SIG-M5 (cell line): ENCODE data around the gene ZFAND2A.
"Not testable (repeated sequence)": the region's sequence is repeated elsewhere in the genome, so short reads cannot be mapped to it uniquely, and the experiment has no call there.

Experiments used
- DNase-seq: peaks from one replicate; lab custom pipeline; 2025; lab: John Stamatoyannopoulos, UW

ZFAND2A gene

GRCh38 chr7:1174881-1175596 lies 15.0 kb upstream of the ZFAND2A start:
- DNase-seq: no peak

GRCh38 chr7:1174002-1174401 lies 14.0 kb upstream of the ZFAND2A start:
- no peak for DNase-seq

- no peak for DNase-seq
These were observed 12.9 kb upstream of the ZFAND2A start for GRCh38 chr7:1172666-1173523.

GRCh38 chr7:1171516-1171915 lies 11.5 kb upstream of the ZFAND2A start:
- not testable (repeated sequence) for DNase-seq

GRCh38 chr7:1170741-1171501 lies 10.9 kb upstream of the ZFAND2A start:
- DNase-seq: no peak

GRCh38 chr7:1169409-1170368 lies 9.7 kb upstream of the ZFAND2A start:
- no peak for DNase-seq

GRCh38 chr7:1168422-1168821 lies 8.4 kb upstream of the ZFAND2A start:
- DNase-seq: no peak

GRCh38 chr7:1164436-1164835 lies 4.4 kb upstream of the ZFAND2A start:
- DNase-seq: no peak

- DNase-seq: no peak
These were observed 3.1 kb upstream of the ZFAND2A start for GRCh38 chr7:1163121-1163520.

GRCh38 chr7:1160670-1161021 lies 650 bp upstream of the ZFAND2A start:
- DNase-seq: no peak

- not testable (repeated sequence) for DNase-seq
These were observed 765 bp downstream of the ZFAND2A start for GRCh38 chr7:1159231-1159630.

GRCh38 chr7:1158203-1159126 lies 1.5 kb downstream of the ZFAND2A start:
- DNase-seq: no peak

- DNase-seq: no peak
These were observed 3.0 kb downstream of the ZFAND2A start for GRCh38 chr7:1156782-1157535.

- DNase-seq: not testable (repeated sequence)
These were observed 3.9 kb downstream of the ZFAND2A start for GRCh38 chr7:1155818-1156781.

- DNase-seq: no peak
These were observed 5.7 kb downstream of the ZFAND2A start for GRCh38 chr7:1154172-1154739.

- no peak for DNase-seq
These were observed 7.5 kb downstream of the ZFAND2A start for GRCh38 chr7:1152492-1152891.

- no peak for DNase-seq
These were observed 8.2 kb downstream of the ZFAND2A start for GRCh38 chr7:1151653-1152425.
